ENCODE measurements around the gene ELAPOR2. TPM values are rescaled to one million over a fixed set of nuclear protein-coding genes. Genes with fewer than 3 reads are reported as not detected.

The ELAPOR2 gene
- total and polyA plus RNA-seq, 9 of the 15 experiments (the other 6 are each of a cell fraction or from before 2014, with no cell fraction given) = 9.2 to 72.0 (median 35.0) TPM

DNA sequence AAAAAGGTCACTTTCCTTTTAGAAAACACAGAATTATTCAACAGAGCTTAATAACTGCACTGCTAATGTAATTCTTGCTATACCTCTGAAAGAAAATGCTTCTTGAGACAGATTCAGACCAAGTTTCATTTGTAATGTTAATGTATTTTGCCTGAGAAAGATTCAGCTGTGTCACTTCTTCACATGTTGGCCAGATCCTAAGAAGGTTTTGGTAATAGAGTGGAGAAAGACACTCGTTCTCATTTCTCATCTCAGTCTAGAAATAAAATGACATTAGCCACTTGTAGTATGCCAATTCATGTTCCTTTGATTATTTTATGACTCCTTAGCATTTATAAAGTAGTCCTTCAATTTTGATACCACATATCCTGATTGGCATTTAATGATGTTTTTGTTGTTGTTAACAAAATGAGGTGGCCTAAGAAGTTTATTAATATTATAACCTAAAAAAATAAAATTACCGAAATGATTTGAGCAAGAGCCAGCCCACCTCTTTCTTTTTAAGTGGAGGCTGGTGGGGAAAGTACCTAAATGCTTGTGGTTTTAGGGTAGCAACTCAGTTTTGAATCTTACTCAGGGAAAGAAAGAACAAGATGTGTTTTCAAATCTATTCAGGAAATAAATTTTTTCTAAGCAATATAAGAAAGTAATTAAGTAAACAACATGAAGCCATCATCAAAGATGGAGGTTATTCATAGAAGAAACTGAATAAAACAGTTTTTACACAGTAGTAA is 16.4 kb upstream of the ELAPOR2 start (continued):
- TF ChIP-seq, protein P1, sequence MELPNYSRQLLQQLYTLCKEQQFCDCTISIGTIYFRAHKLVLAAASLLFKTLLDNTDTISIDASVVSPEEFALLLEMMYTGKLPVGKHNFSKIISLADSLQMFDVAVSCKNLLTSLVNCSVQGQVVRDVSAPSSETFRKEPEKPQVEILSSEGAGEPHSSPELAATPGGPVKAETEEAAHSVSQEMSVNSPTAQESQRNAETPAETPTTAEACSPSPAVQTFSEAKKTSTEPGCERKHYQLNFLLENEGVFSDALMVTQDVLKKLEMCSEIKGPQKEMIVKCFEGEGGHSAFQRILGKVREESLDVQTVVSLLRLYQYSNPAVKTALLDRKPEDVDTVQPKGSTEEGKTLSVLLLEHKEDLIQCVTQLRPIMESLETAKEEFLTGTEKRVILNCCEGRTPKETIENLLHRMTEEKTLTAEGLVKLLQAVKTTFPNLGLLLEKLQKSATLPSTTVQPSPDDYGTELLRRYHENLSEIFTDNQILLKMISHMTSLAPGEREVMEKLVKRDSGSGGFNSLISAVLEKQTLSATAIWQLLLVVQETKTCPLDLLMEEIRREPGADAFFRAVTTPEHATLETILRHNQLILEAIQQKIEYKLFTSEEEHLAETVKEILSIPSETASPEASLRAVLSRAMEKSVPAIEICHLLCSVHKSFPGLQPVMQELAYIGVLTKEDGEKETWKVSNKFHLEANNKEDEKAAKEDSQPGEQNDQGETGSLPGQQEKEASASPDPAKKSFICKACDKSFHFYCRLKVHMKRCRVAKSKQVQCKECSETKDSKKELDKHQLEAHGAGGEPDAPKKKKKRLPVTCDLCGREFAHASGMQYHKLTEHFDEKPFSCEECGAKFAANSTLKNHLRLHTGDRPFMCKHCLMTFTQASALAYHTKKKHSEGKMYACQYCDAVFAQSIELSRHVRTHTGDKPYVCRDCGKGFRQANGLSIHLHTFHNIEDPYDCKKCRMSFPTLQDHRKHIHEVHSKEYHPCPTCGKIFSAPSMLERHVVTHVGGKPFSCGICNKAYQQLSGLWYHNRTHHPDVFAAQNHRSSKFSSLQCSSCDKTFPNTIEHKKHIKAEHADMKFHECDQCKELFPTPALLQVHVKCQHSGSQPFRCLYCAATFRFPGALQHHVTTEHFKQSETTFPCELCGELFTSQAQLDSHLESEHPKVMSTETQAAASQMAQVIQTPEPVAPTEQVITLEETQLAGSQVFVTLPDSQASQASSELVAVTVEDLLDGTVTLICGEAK (IDR thresholded peaks at IDR 0.05) = no peak
- TF ChIP-seq, protein P1 (CRISPR knock-in tag; IDR thresholded peaks at IDR 0.05) = no peak
- TF ChIP-seq HDAC3 (IDR thresholded peaks at IDR 0.05; ENCODE audit: borderline replicate concordance, partially characterized antibody) = no peak
- TF ChIP-seq, protein P2, sequence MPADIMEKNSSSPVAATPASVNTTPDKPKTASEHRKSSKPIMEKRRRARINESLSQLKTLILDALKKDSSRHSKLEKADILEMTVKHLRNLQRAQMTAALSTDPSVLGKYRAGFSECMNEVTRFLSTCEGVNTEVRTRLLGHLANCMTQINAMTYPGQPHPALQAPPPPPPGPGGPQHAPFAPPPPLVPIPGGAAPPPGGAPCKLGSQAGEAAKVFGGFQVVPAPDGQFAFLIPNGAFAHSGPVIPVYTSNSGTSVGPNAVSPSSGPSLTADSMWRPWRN (IDR thresholded peaks at IDR 0.05; ENCODE audit: low read depth) = no peak
- no peak for TF ChIP-seq ZEB2 (IDR thresholded peaks at IDR 0.05)
- no peak for TF ChIP-seq NFIX (CRISPR knock-in tag; IDR thresholded peaks at IDR 0.05; ENCODE audit: low read depth)
- TF ChIP-seq NR2C2 (CRISPR knock-in tag; IDR thresholded peaks at IDR 0.05) = no peak
- no peak for TF ChIP-seq NR2C2 (tag; IDR thresholded peaks at IDR 0.05)
- no peak for TF ChIP-seq CHD1 (IDR thresholded peaks at IDR 0.05; ENCODE audit: low read length)
- no peak for TF ChIP-seq SIN3B (IDR thresholded peaks at IDR 0.05; ENCODE audit: low read depth)
- no peak for TF ChIP-seq CXXC5 (CRISPR knock-in tag; IDR thresholded peaks at IDR 0.05)
- no peak for TF ChIP-seq ZNF217 (CRISPR knock-in tag; IDR thresholded peaks at IDR 0.05)
- no peak for TF ChIP-seq KHSRP (IDR thresholded peaks at IDR 0.05)

Measured in K562 (cell line).